ENCODE measurements around the gene CMIP. TPM values are rescaled to one million over a fixed set of nuclear protein-coding genes. Genes with fewer than 3 reads are reported as not detected.
A peak's percentile ranks its signal among the peaks of the same experiment; 100 is the strongest.

CMIP gene
- total RNA-seq, 4 donors from 2014 or later, result 40.0 to 69.6 (median 47.0) TPM

- Histone ChIP-seq H3K9me3 (no peaks in the 10 kb centered on the region), H3K4me1 (peaks cover 7 to 74% (median 32%) of the 10 kb centered on the region in 4 donors), H3K27ac (peak overlapping the region; percentile 63 to 74 (median 66)), H3K36me3 (no peaks in the 10 kb centered on the region), H3K4me3 (no peak overlapping the region), H3K27me3 (no peaks in the 10 kb centered on the region)
- in situ Hi-C loops (cut with MboI; ENCODE audit: low pct_ligation_motif_present in 1 of 4, low pct_unique_long_range_greater_than_20kb in 1 of 4, low sequenced_read_pairs in 3 of 4) (no loop called here), intact Hi-C loops (cut with DNase I; ENCODE audit: low total_unique reads) (loop anchor here (10.0 kb wide), 1 partner anchor 1456 kb away; no protein-coding TSS in a partner anchor)
- no peak for TF ChIP-seq EP300 (IDR thresholded peaks at IDR 0.05; ENCODE audit: low read depth)
- TF ChIP-seq POLR2AphosphoS5 (IDR thresholded peaks at IDR 0.05), result peak in 1 of 3 donors; percentile 20
- TF ChIP-seq POLR2A (IDR thresholded peaks at IDR 0.05), result no peak
- WGBS, 2 donors (ENCODE audit: low coverage in 1 of 2), result 47 to 70% methylated on average over 3 to 13 of the region's 13 CpGs
- peak; percentile 73 for DNase-seq
Observed at GRCh38 chr16:81478876-81479511, 34.4 kb downstream of the CMIP start.

GRCh38 chr16:81480606-81481206, 36.1 kb downstream of the CMIP start:
- WGBS, 2 donors (ENCODE audit: low coverage in 1 of 2), result 74 to 98% methylated on average over 6 to 9 of the region's 9 CpGs
- no peaks in the 10 kb centered on the region for H3K9me3 ChIP-seq

GRCh38 chr16:81481207-81481821, 36.7 kb downstream of the CMIP start:
- intact Hi-C loops (cut with DNase I; ENCODE audit: low total_unique reads) (no loop called here), in situ Hi-C loops (cut with MboI; ENCODE audit: low pct_ligation_motif_present in 1 of 4, low pct_unique_long_range_greater_than_20kb in 1 of 4, low sequenced_read_pairs in 3 of 4) (no loop called here)
- no peak for TF ChIP-seq EP300 (IDR thresholded peaks at IDR 0.05; ENCODE audit: low read depth)
- peak in 2 of 3 donors; percentile 33 to 57 for TF ChIP-seq POLR2AphosphoS5 (IDR thresholded peaks at IDR 0.05)
- 69 to 71% methylated on average over 6 to 11 of the region's 11 CpGs for WGBS, 2 donors (ENCODE audit: low coverage in 1 of 2)
- DNase-seq, result peak; percentile 72
- Histone ChIP-seq H3K27ac (peak overlapping the region; percentile 39 to 68 (median 52)), H3K27me3 (no peaks in the 10 kb centered on the region), H3K36me3 (no peaks in the 10 kb centered on the region), H3K4me3 (no peak overlapping the region), H3K9me3 (no peaks in the 10 kb centered on the region), H3K4me1 (peaks cover 11 to 85% (median 43%) of the 10 kb centered on the region in 4 donors)

More at GRCh38 chr16:81480606-81481206, 36.1 kb downstream of the CMIP start:
- Histone ChIP-seq H3K27me3 (no peaks in the 10 kb centered on the region), H3K4me3 (no peak overlapping the region), H3K27ac (peak overlapping the region; percentile 39 to 68 (median 52)), H3K36me3 (no peaks in the 10 kb centered on the region), H3K4me1 (peaks cover 11 to 83% (median 41%) of the 10 kb centered on the region in 4 donors)
- intact Hi-C loops (cut with DNase I; ENCODE audit: low total_unique reads) (no loop called here), in situ Hi-C loops (cut with MboI; ENCODE audit: low pct_ligation_motif_present in 1 of 4, low pct_unique_long_range_greater_than_20kb in 1 of 4, low sequenced_read_pairs in 3 of 4) (no loop called here)
- DNase-seq, result no peak
- TF ChIP-seq EP300 (IDR thresholded peaks at IDR 0.05; ENCODE audit: low read depth) (no peak), CTCF (IDR thresholded peaks at IDR 0.05) (no peak), POLR2AphosphoS5 (IDR thresholded peaks at IDR 0.05) (no peak), POLR2A (IDR thresholded peaks at IDR 0.05) (no peak)

GRCh38 chr16:81482329-81483063, 37.9 kb downstream of the CMIP start:
- 95 to 100% methylated on average over 4 to 15 of the region's 15 CpGs for WGBS, 2 donors (ENCODE audit: low coverage in 1 of 2)
- Histone ChIP-seq H3K4me3 (no peak overlapping the region), H3K4me1 (peaks cover 11 to 87% (median 39%) of the 10 kb centered on the region in 4 donors), H3K36me3 (no peaks in the 10 kb centered on the region), H3K27ac (peak overlapping the region; percentile 2 to 45 (median 34)), H3K27me3 (no peaks in the 10 kb centered on the region), H3K9me3 (no peaks in the 10 kb centered on the region)
- no peak for DNase-seq
- intact Hi-C loops (cut with DNase I; ENCODE audit: low total_unique reads), result no loop called here
- no peak for TF ChIP-seq CTCF (IDR thresholded peaks at IDR 0.05)
- TF ChIP-seq POLR2A (IDR thresholded peaks at IDR 0.05), result no peak
- TF ChIP-seq POLR2AphosphoS5 (IDR thresholded peaks at IDR 0.05), result no peak
- TF ChIP-seq EP300 (IDR thresholded peaks at IDR 0.05; ENCODE audit: low read depth), result no peak
- in situ Hi-C loops (cut with MboI; ENCODE audit: low pct_ligation_motif_present in 1 of 4, low pct_unique_long_range_greater_than_20kb in 1 of 4, low sequenced_read_pairs in 3 of 4), result no loop called here

All from transverse colon (tissue), 4 donors.